H1 (cell line): ENCODE data around the gene ISL2. TPM values are rescaled to one million over a fixed set of nuclear protein-coding genes. Genes with fewer than 3 reads are reported as not detected.

ENCODE experiments used
- CTCF ChIA-PET: fragments of 300-600 bp; sonication (Branson Sonifier 250); formaldehyde crosslinking; loops from one replicate; lab custom pipeline; 2021; ENCODE audit not compliant: partially characterized antibody; lab: Charles Lee
- POLR2A ChIA-PET: fragments of 300-600 bp; sonication (Branson Sonifier 250); formaldehyde crosslinking; loops from one replicate; lab custom pipeline; 2021; ENCODE audit warnings: inconsistent platforms; ENCODE audit not compliant: partially characterized antibody; lab: Charles Lee
- DNase-seq, 2 experiments: peaks; one replicate each; pipeline versions ENCODE4 v3.0.0 to v3.0.0-alpha.2; 2010 to 2022; ENCODE audit warnings: low spot score in 2 of 2, low read depth in 1 of 2, mixed read lengths in 1 of 2
- FAIRE-seq: peaks from 2 replicates; lab custom pipeline; 2011; peaks lifted over from hg19 to GRCh38; lab: Jason Lieb, UNC
- H2AFZ ChIP-seq: 2 replicates; pipeline ENCODE4 v1.8.1; 2012; ENCODE audit warnings: low read length, inconsistent platforms
- H2AK5ac ChIP-seq: 2 replicates; pipeline ENCODE4 v1.6.1; 2013; ENCODE audit warnings: low read depth, low read length
- H2BK120ac ChIP-seq: replicated peaks from 2 replicates; pipeline ENCODE3; 2013; ENCODE audit warnings: low read depth, low read length, inconsistent platforms
- H2BK12ac ChIP-seq: 2 replicates; pipeline ENCODE4 v1.6.1; 2013; ENCODE audit warnings: low read depth, low read length
- H2BK15ac ChIP-seq: 2 replicates; pipeline ENCODE4 v1.6.1; 2013; ENCODE audit warnings: low read length
- H2BK20ac ChIP-seq: 2 replicates; pipeline ENCODE4 v1.6.1; 2013; ENCODE audit warnings: low read length
- H2BK5ac ChIP-seq: 2 replicates; pipeline ENCODE4 v1.6.1; 2013; ENCODE audit warnings: low read depth, low read length
- H3K14ac ChIP-seq: 2 replicates; pipeline ENCODE4 v1.6.1; 2013; ENCODE audit warnings: inconsistent platforms; ENCODE audit not compliant: insufficient read length
- H3K18ac ChIP-seq: 2 replicates; pipeline ENCODE4 v1.6.1; 2013; ENCODE audit warnings: low read length; ENCODE audit errors: extremely low read depth
- H3K23ac ChIP-seq: 2 replicates; pipeline ENCODE4 v1.6.1; 2013; ENCODE audit warnings: inconsistent platforms; ENCODE audit not compliant: insufficient read length
- H3K23me2 ChIP-seq: 2 replicates; pipeline ENCODE4 v1.6.1; 2013; ENCODE audit warnings: low read depth, low read length
- H3K27ac ChIP-seq: 2 replicates; pipeline ENCODE4 v1.6.1; 2011; ENCODE audit warnings: low read depth, low read length, inconsistent platforms
- H3K27me3 ChIP-seq, 4 experiments: replicated peaks in 1 of 4; 1 replicate in 1 of 4; 2 replicates in 3 of 4; pipeline versions ENCODE4 v1.6.1 to v1.8.1; 2011 to 2013; ENCODE audit warnings: low read length in 3 of 4, mild to moderate bottlenecking in 3 of 4, inconsistent platforms in 2 of 4, mixed read lengths in 2 of 4, moderate library complexity in 1 of 4; ENCODE audit not compliant: control insufficient read depth in 3 of 4, insufficient read depth in 3 of 4; ENCODE audit errors: extremely low read depth in 1 of 4
- H3K36me3 ChIP-seq, 4 experiments: 2 replicates each; pipeline versions ENCODE4 v1.6.1 to v1.8.1; 2011 to 2013; ENCODE audit warnings: mild to moderate bottlenecking in 4 of 4, low read length in 3 of 4, moderate library complexity in 2 of 4, control low read depth in 1 of 4, inconsistent platforms in 1 of 4; ENCODE audit not compliant: insufficient read depth in 4 of 4, control insufficient read depth in 2 of 4
- H3K4ac ChIP-seq: replicated peaks from 2 replicates; pipeline ENCODE3; 2013; ENCODE audit warnings: low read length, low read depth, mixed read lengths, inconsistent platforms; ENCODE audit not compliant: insufficient read length
- H3K4me1 ChIP-seq, 4 experiments: replicated peaks in 1 of 4; 1 replicate in 1 of 4; 2 replicates in 3 of 4; pipeline versions ENCODE4 v1.6.1 to v1.8.1; 2011 to 2013; ENCODE audit warnings: low read length in 3 of 4, inconsistent platforms in 2 of 4, mixed read lengths in 1 of 4; ENCODE audit not compliant: insufficient read depth in 4 of 4, control insufficient read depth in 3 of 4
- H3K4me2 ChIP-seq, 2 experiments: 2 replicates each; pipeline versions ENCODE4 v1.6.1 to v1.8.1; 2011 to 2013; ENCODE audit warnings: low read depth in 2 of 2, low read length in 2 of 2, control low read depth in 1 of 2, inconsistent platforms in 1 of 2, mild to moderate bottlenecking in 1 of 2; ENCODE audit not compliant: insufficient read depth in 1 of 2
- H3K4me3 ChIP-seq, 4 experiments: fragments of 200-600, 300-600 bp in 1 of 4; sonication (generic), shearing (Covaris generic), sonication (Bioruptor Twin) in 1 of 4; 2 replicates each; pipeline versions ENCODE4 v1.5.1 to v1.8.1; 2011 to 2016; ENCODE audit warnings: low read length in 4 of 4, low read depth in 3 of 4, control low read depth in 2 of 4, inconsistent platforms in 2 of 4, mild to moderate bottlenecking in 2 of 4, mixed read lengths in 1 of 4, moderate library complexity in 1 of 4; ENCODE audit not compliant: insufficient read depth in 2 of 4; ENCODE audit errors: extremely low read depth in 1 of 4
- H3K56ac ChIP-seq: replicated peaks from 2 replicates; pipeline ENCODE3; 2013; ENCODE audit warnings: low read depth, mild to moderate bottlenecking, mixed read lengths, low read length, inconsistent platforms; ENCODE audit not compliant: insufficient read length
- H3K79me1 ChIP-seq: 2 replicates; pipeline ENCODE4 v1.6.1; 2013; ENCODE audit warnings: low read depth, low read length, control low read depth
- H3K79me2 ChIP-seq, 2 experiments: 2 replicates each; pipeline versions ENCODE4 v1.6.1 to v1.8.1; 2012 to 2013; ENCODE audit warnings: low read length in 2 of 2, mild to moderate bottlenecking in 2 of 2, inconsistent platforms in 1 of 2; ENCODE audit not compliant: insufficient read depth in 2 of 2, control insufficient read depth in 1 of 2
- H3K9ac ChIP-seq, 4 experiments: replicated peaks in 1 of 4; 1 replicate in 1 of 4; 2 replicates in 3 of 4; pipeline versions ENCODE4 v1.6.1 to v1.8.1; 2011 to 2013; ENCODE audit warnings: low read depth in 3 of 4, low read length in 3 of 4, control low read depth in 2 of 4, mild to moderate bottlenecking in 2 of 4, moderate library complexity in 2 of 4, inconsistent platforms in 1 of 4; ENCODE audit errors: extremely low read depth in 1 of 4
- H3K9me3 ChIP-seq, 2 experiments: 2 replicates each; pipeline versions ENCODE4 v1.6.1 to v1.8.1; 2012 to 2013; ENCODE audit warnings: mild to moderate bottlenecking in 2 of 2, moderate library complexity in 2 of 2, control low read depth in 1 of 2, inconsistent platforms in 1 of 2, low read depth in 1 of 2, low read length in 1 of 2, mixed read lengths in 1 of 2; ENCODE audit not compliant: insufficient read depth in 2 of 2
- H4K20me1 ChIP-seq, 2 experiments: replicated peaks in 1 of 2; 2 replicates each; pipeline versions ENCODE3 to v1.8.1; 2011 to 2013; ENCODE audit warnings: inconsistent platforms in 2 of 2, low read length in 2 of 2, mild to moderate bottlenecking in 1 of 2; ENCODE audit not compliant: insufficient read depth in 2 of 2, control insufficient read depth in 1 of 2
- H4K5ac ChIP-seq: 2 replicates; pipeline ENCODE4 v1.6.1; 2013; ENCODE audit warnings: low read length, low read depth, mixed read lengths, inconsistent platforms; ENCODE audit not compliant: insufficient read length
- H4K8ac ChIP-seq: 2 replicates; pipeline ENCODE4 v1.8.0; 2013; ENCODE audit warnings: mild to moderate bottlenecking, moderate library complexity, low read length, inconsistent platforms; ENCODE audit not compliant: insufficient read depth; ENCODE audit errors: extremely low read depth
- H4K91ac ChIP-seq: replicated peaks from 2 replicates; pipeline ENCODE3; 2013; ENCODE audit warnings: low read length, mixed read lengths, inconsistent platforms; ENCODE audit not compliant: insufficient read length
- BCL11A ChIP-seq, 2 experiments: IDR thresholded peaks; one replicate each; pipeline ENCODE4 v1.6.1; 2011; ENCODE audit warnings: low read depth in 2 of 2, low read length in 2 of 2, mild to moderate bottlenecking in 2 of 2
- CBX8 ChIP-seq: fragments of 300-800, 300-1000 bp; sonication (generic); IDR thresholded peaks from 2 replicates; pipeline ENCODE4 v1.7.1; 2016; ENCODE audit warnings: low read depth, low read length, borderline replicate concordance
- CHD2 ChIP-seq: IDR thresholded peaks from 2 replicates; pipeline ENCODE4 v1.6.1; 2012; ENCODE audit warnings: low read length, improper control_type of control experiment
- CREB1 ChIP-seq: IDR thresholded peaks from 2 replicates; pipeline ENCODE4 v1.6.1; 2012; ENCODE audit warnings: inconsistent platforms
- FOSL1 ChIP-seq: IDR thresholded peaks from 2 replicates; pipeline ENCODE4 v1.6.1; 2011; ENCODE audit warnings: mild to moderate bottlenecking, low read depth, low read length, moderate library complexity; ENCODE audit not compliant: insufficient read depth
- HDAC6 ChIP-seq: IDR thresholded peaks from one replicate; pipeline ENCODE4 v1.7.1; 2012; ENCODE audit warnings: low read depth, mild to moderate bottlenecking, inconsistent platforms, low read length, moderate library complexity
- JUN ChIP-seq: IDR thresholded peaks from 2 replicates; pipeline ENCODE4 v1.6.1; 2011; ENCODE audit warnings: low read depth, mild to moderate bottlenecking, improper control_type of control experiment, low read length
- JUND ChIP-seq: IDR thresholded peaks from 2 replicates; pipeline ENCODE4 v1.6.1; 2011; ENCODE audit warnings: mild to moderate bottlenecking, improper control_type of control experiment, low read length
- KDM4A ChIP-seq: IDR thresholded peaks from one replicate; pipeline ENCODE4 v1.7.1; 2012; ENCODE audit warnings: low read depth, mild to moderate bottlenecking, moderate library complexity, low read length, inconsistent platforms; ENCODE audit not compliant: severe bottlenecking
- KDM5A ChIP-seq: fragments of 200-600 bp; IDR thresholded peaks from 2 replicates; pipeline ENCODE4 v1.7.1; 2012; ENCODE audit warnings: mild to moderate bottlenecking, low read length, inconsistent platforms, mixed read lengths
- PHF8 ChIP-seq: fragments of 200-600 bp; sonication (generic); conservative IDR thresholded peaks from 2 replicates; pipeline ENCODE4 v1.7.1; 2012; ENCODE audit warnings: low read depth, mild to moderate bottlenecking, inconsistent platforms, low read length, moderate library complexity
- POU5F1 ChIP-seq: IDR thresholded peaks from 2 replicates; pipeline ENCODE4 v1.6.1; 2011; ENCODE audit warnings: low read depth, mild to moderate bottlenecking, low read length, moderate library complexity
- SAP30 ChIP-seq: fragments of 300-600 bp; sonication (generic); IDR thresholded peaks from 2 replicates; pipeline ENCODE4 v1.7.1; 2012; ENCODE audit warnings: low read length, moderate library complexity, mild to moderate bottlenecking, inconsistent platforms; ENCODE audit not compliant: insufficient read depth, insufficient replicate concordance
- SP2 ChIP-seq: IDR thresholded peaks from 2 replicates; pipeline ENCODE4 v1.6.1; 2012; ENCODE audit warnings: mild to moderate bottlenecking, low read length, inconsistent platforms
- SUZ12 ChIP-seq: fragments of 200-600 bp; sonication (generic); IDR thresholded peaks from 2 replicates; pipeline ENCODE4 v1.6.1; 2012; ENCODE audit warnings: mild to moderate bottlenecking, inconsistent platforms, low read length, moderate library complexity, mixed read lengths
- ZNF274 ChIP-seq: IDR thresholded peaks from 2 replicates; pipeline ENCODE4 v1.7.0; 2012; ENCODE audit warnings: low read length, borderline replicate concordance; ENCODE audit errors: extremely low read depth
- WGBS, 2 experiments: shearing (Covaris generic) in 1 of 2; methylation state at CpG; one replicate each; pipeline versions ENCODE4 v1.1.6 to v1.1.7; 2013 to 2015; ENCODE audit warnings: low lambda C conversion rate in 2 of 2, mixed read lengths in 2 of 2, inconsistent platforms in 1 of 2, low coverage in 1 of 2, missing lambda C conversion rate in 1 of 2; ENCODE audit not compliant: insufficient replicate concordance in 2 of 2, insufficient coverage in 1 of 2, insufficient read length in 1 of 2; ENCODE audit errors: extremely low coverage in 1 of 2, missing lambda C conversion rate in 1 of 2; 5-methylcytosine and 5-hydroxymethylcytosine counted together
- polyA plus RNA-seq, 7 experiments: library from polyadenylated mRNA; depleted of rRNA in 3 of 7; stranded (reverse) in 5 of 7; unstranded in 2 of 7; fragments of >200 nt in 5 of 7; fragments of 200-250 nt in 2 of 7; gene quantifications; 1 replicate in 5 of 7; 2 replicates in 1 of 7; 4 replicates in 1 of 7; pipeline versions ENCODE4 v1.2.1 to v1.2.3, GENCODE V29; 2011 to 2013; ENCODE audit warnings: missing spikeins in 2 of 7, mixed read lengths in 2 of 7
- total RNA-seq: library from RNA; stranded (reverse); fragmentation: NEBNext Ultra II Directional; extraction: Animal tissue kit (Norgen Biotek cat#: 25700); gene quantifications from 2 replicates; pipeline ENCODE4 v1.2.1, GENCODE V29; 2021

ISL2 gene
- total and polyA plus RNA-seq, 2 of the 8 experiments (the other 6 are each of a cell fraction or from before 2014, with no cell fraction given): 0.32 to 0.99 TPM

DNA sequence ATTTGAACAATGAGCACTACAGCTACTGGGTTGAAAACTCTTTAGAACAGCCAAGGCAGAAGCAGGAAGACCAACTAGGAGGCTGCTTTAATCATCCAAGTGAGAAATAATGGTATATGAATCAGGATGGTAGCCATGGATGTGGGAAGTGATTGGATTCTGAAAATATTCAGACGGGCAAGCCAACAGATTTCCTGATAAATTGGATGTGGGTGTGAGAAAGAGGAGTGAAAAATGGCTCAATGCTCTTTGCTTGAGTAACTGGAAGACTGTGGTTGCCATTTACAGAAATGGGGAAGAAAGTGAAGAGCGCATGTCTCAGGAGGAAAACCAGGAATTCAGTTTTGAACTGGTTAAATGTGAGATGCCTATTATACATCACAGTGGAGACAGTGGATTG lies 50.4 kb downstream of the ISL2 start:
- Histone ChIP-seq H3K23ac (no peak overlapping the region), H3K36me3 (no peaks in the 10 kb centered on the region), H4K8ac (no peak overlapping the region), H2BK12ac (no peak overlapping the region), H3K4ac (no peak overlapping the region), H3K79me2 (no peaks in the 10 kb centered on the region), H4K20me1 (no peaks in the 10 kb centered on the region), H3K14ac (no peak overlapping the region), H2BK5ac (no peak overlapping the region), H2AK5ac (no peak overlapping the region), H2BK20ac (no peak overlapping the region), H3K56ac (no peak overlapping the region), H3K4me1 (no peaks in the 10 kb centered on the region), H2BK15ac (no peak overlapping the region), H4K5ac (no peak overlapping the region), H3K27ac (no peak overlapping the region), H3K9ac (no peak overlapping the region), H3K27me3 (no peaks in the 10 kb centered on the region), H4K91ac (no peak overlapping the region), H3K79me1 (no peaks in the 10 kb centered on the region), H3K4me3 (no peak overlapping the region), H3K23me2 (no peaks in the 10 kb centered on the region), H3K9me3 (no peaks in the 10 kb centered on the region), H3K4me2 (no peak overlapping the region), H2AFZ (no peak overlapping the region), H2BK120ac (no peak overlapping the region), H3K18ac (no peak overlapping the region)
- FAIRE-seq (no peak), DNase-seq (no peak)
- WGBS, 2 experiments: 98% methylated on average over 2 of the region's 2 CpGs; no CpG with 5 or more reads in 1 of the 2 experiments
- POLR2A ChIA-PET: no interaction called here
- CTCF ChIA-PET: no interaction called here
- TF ChIP-seq CBX8 (no peak), CHD2 (no peak), PHF8 (no peak), ZNF274 (no peak), SP2 (no peak), POU5F1 (no peak), FOSL1 (no peak), KDM5A (no peak), CREB1 (no peak), SAP30 (no peak), KDM4A (no peak), JUN (no peak), SUZ12 (no peak), BCL11A (IDR thresholded peaks at IDR 0.05; ENCODE audit: low read depth in 2 of 2, low read length in 2 of 2) (no peak), HDAC6 (no peak), JUND (no peak)
